Measurements from ENCODE around the gene GPR68. TPM values are rescaled to one million over a fixed set of nuclear protein-coding genes. Genes with fewer than 3 reads are reported as not detected.
"Not testable (repeated sequence)": the region's sequence is repeated elsewhere in the genome, so short reads cannot be mapped to it uniquely, and the experiment has no call there.

Gene GPR68
- total RNA-seq, 1 donor from 2014 or later = 0.41 TPM

- Histone ChIP-seq H3K4me1 (peaks cover 17% of the 10 kb centered on the region), H3K4me3 (peak overlapping the region; percentile 0), H3K27ac (replicated peaks) (peak overlapping the region; percentile 60), H3K36me3 (peaks cover 98% of the 10 kb centered on the region), H3K9me3 (replicated peaks) (no peaks in the 10 kb centered on the region), H3K27me3 (ENCODE audit: low read depth) (no peaks in the 10 kb centered on the region)
- intact Hi-C loops (cut with micrococcal nuclease) = no loop called here
- peak; percentile 45 for DNase-seq
- TF ChIP-seq CTCF (IDR thresholded peaks at IDR 0.05; ENCODE audit: borderline replicate concordance) = no peak
Measured at GRCh38 chr14:91202234-91202974, 42.1 kb downstream of the GPR68 start.

- H3K36me3 ChIP-seq = peaks cover 100% of the 10 kb centered on the region
- DNase-seq; H3K27me3 ChIP-seq (ENCODE audit: low read depth); H3K4me3 ChIP-seq; intact Hi-C loops (cut with micrococcal nuclease); H3K9me3 ChIP-seq (replicated peaks); H3K27ac ChIP-seq (replicated peaks): not testable (repeated sequence)
- H3K4me1 ChIP-seq = peaks cover 17% of the 10 kb centered on the region
Measured at GRCh38 chr14:91200802-91201201, 43.7 kb downstream of the GPR68 start.

- DNase-seq = no peak
- Histone ChIP-seq H3K4me1 (peaks cover 22% of the 10 kb centered on the region), H3K9me3 (replicated peaks) (no peaks in the 10 kb centered on the region), H3K27ac (replicated peaks) (no peak overlapping the region), H3K27me3 (ENCODE audit: low read depth) (no peaks in the 10 kb centered on the region), H3K4me3 (no peak overlapping the region), H3K36me3 (peaks cover 89% of the 10 kb centered on the region)
- no peak for TF ChIP-seq CTCF (IDR thresholded peaks at IDR 0.05; ENCODE audit: borderline replicate concordance)
- intact Hi-C loops (cut with micrococcal nuclease) = no loop called here
Measured at GRCh38 chr14:91197631-91198030, 46.9 kb downstream of the GPR68 start.

- TF ChIP-seq CTCF (IDR thresholded peaks at IDR 0.05; ENCODE audit: borderline replicate concordance) = no peak
- Histone ChIP-seq H3K36me3 (peaks cover 89% of the 10 kb centered on the region), H3K9me3 (replicated peaks) (no peaks in the 10 kb centered on the region), H3K4me3 (no peak overlapping the region), H3K27me3 (ENCODE audit: low read depth) (no peaks in the 10 kb centered on the region), H3K4me1 (peaks cover 11% of the 10 kb centered on the region), H3K27ac (replicated peaks) (no peak overlapping the region)
- no peak for DNase-seq
- intact Hi-C loops (cut with micrococcal nuclease) = no loop called here
Measured at GRCh38 chr14:91195881-91196280, 48.6 kb downstream of the GPR68 start.

GRCh38 chr14:91193069-91193468 is 51.4 kb downstream of the GPR68 start:
- H3K9me3 ChIP-seq (replicated peaks) = no peaks in the 10 kb centered on the region

More at GRCh38 chr14:91193069-91193468, 51.4 kb downstream of the GPR68 start:
- H3K4me3 ChIP-seq = no peak overlapping the region
- intact Hi-C loops (cut with micrococcal nuclease) = no loop called here
- peaks cover 11% of the 10 kb centered on the region for H3K4me1 ChIP-seq
- no peaks in the 10 kb centered on the region for H3K27me3 ChIP-seq (ENCODE audit: low read depth)
- peak overlapping the region; percentile 20 for H3K27ac ChIP-seq (replicated peaks)
- DNase-seq = no peak
- H3K36me3 ChIP-seq = peaks cover 88% of the 10 kb centered on the region
- TF ChIP-seq CTCF (IDR thresholded peaks at IDR 0.05; ENCODE audit: borderline replicate concordance) = no peak

Measured in left ventricle myocardium inferior (tissue), 1 donor.